Natural killer cell (primary cell): ENCODE data around the gene SHROOM3. TPM values are rescaled to one million over a fixed set of nuclear protein-coding genes. Genes with fewer than 3 reads are reported as not detected.

Experiments
- ATAC-seq, 3 donors: fragments of 150-1000 bp in 2 of 3; fragments of 200-7000 bp in 1 of 3; cut with Tn5 transposase; 1 replicate in 1 of 3; 2 replicates in 2 of 3; pipeline ENCODE4 v1.10.0; 2021; ENCODE audit warnings: mild to moderate bottlenecking in 2 of 3, moderate library complexity in 2 of 3
- DNase-seq, 2 donors: peaks; one replicate each; pipeline versions ENCODE4 v3.0.0 to v3.0.0-alpha.2; 2013 to 2021; ENCODE audit warnings: mixed read lengths in 1 of 2
- H3K27ac ChIP-seq: one replicate; pipeline ENCODE4 v1.5.1; 2013; ENCODE audit warnings: mild to moderate bottlenecking, low read length
- H3K27me3 ChIP-seq: one replicate; pipeline ENCODE4 v1.6.1; 2013; ENCODE audit warnings: low read length; ENCODE audit not compliant: control insufficient read depth, insufficient read depth
- H3K36me3 ChIP-seq: one replicate; pipeline ENCODE4 v1.6.1; 2013; ENCODE audit warnings: low read length; ENCODE audit not compliant: control insufficient read depth, insufficient read depth
- H3K4me1 ChIP-seq: one replicate; pipeline ENCODE4 v1.6.1; 2013; ENCODE audit warnings: low read length; ENCODE audit not compliant: control insufficient read depth, insufficient read depth
- H3K4me3 ChIP-seq: one replicate; pipeline ENCODE4 v1.5.1; 2013; ENCODE audit warnings: low read length
- H3K9me3 ChIP-seq: one replicate; pipeline ENCODE4 v1.6.1; 2013; ENCODE audit warnings: low read length; ENCODE audit not compliant: control insufficient read depth, insufficient read depth
- H3K27ac Mint-ChIP-seq, 2 donors: one replicate each; pipeline ENCODE4 v1.8.0; 2022; ENCODE audit warnings: mild to moderate bottlenecking in 2 of 2, mixed read lengths in 2 of 2, moderate library complexity in 1 of 2
- H3K27me3 Mint-ChIP-seq, 2 donors: one replicate each; pipeline ENCODE4 v1.8.0; 2022; ENCODE audit warnings: low read depth in 2 of 2, mixed read lengths in 2 of 2
- H3K36me3 Mint-ChIP-seq: one replicate; pipeline ENCODE4 v1.8.0; 2022; ENCODE audit warnings: mixed read lengths
- H3K4me1 Mint-ChIP-seq, 2 donors: one replicate each; pipeline ENCODE4 v1.8.0; 2022; ENCODE audit warnings: mixed read lengths in 2 of 2
- H3K4me3 Mint-ChIP-seq: one replicate; pipeline ENCODE4 v1.8.0; 2022; ENCODE audit warnings: mild to moderate bottlenecking, moderate library complexity, mixed read lengths
- H3K9me3 Mint-ChIP-seq, 2 donors: one replicate each; pipeline ENCODE4 v1.8.0; 2022; ENCODE audit warnings: mixed read lengths in 2 of 2
- CTCF ChIP-seq: fragments of 200-600 bp; IDR thresholded peaks from one replicate; pipeline ENCODE4 v1.8.0; 2022; ENCODE audit warnings: antibody characterized with exemption
- WGBS: methylation state at CpG from one replicate; pipeline ENCODE4 v1.1.7; 2013; ENCODE audit warnings: missing lambda C conversion rate; ENCODE audit not compliant: insufficient coverage; 5-methylcytosine and 5-hydroxymethylcytosine counted together
- intact Hi-C: fragments of 100-400 bp; cut with micrococcal nuclease; formaldehyde crosslinking; loops from one replicate; pipeline ENCODE4 v1.14.2; 2022
- total RNA-seq, 4 donors: library from RNA; stranded (reverse); fragments of 120-200 nt in 1 of 4; gene quantifications; one replicate each; pipeline versions ENCODE4 v1.2.3 to v1.2.4, GENCODE V29; 2013 to 2022

SHROOM3 gene
- total RNA-seq, 3 donors from 2014 or later (not counting 1 experiment from before 2014, with no cell fraction given) = 0.63 TPM; not detected in 2

- no peaks in the 10 kb centered on the region for H3K4me1 Mint-ChIP-seq
These were observed 96.6 kb downstream of the SHROOM3 start for GRCh38 chr4:76531597-76531996.

DNA sequence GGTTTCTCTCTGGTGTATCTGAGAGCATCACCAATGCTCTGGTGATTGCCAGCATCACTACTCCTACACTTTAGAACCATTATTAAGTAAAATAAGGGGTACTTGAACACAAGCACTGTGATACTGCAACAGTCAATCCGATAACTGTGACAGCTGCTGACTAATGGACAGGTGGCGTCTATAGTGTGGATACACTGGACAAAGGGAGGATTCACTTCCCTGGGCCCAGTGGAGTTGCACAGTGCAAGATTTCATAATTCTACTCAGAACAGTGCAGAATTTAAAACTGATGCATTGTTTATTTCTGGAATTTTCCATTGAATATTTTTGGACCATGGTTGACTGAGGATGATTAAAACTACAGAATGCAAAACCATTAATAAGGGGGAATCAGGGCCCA, 97.8 kb downstream of the SHROOM3 start:
- H3K27ac Mint-ChIP-seq = no peak overlapping the region
- no peak overlapping the region for H3K4me3 ChIP-seq
- no peaks in the 10 kb centered on the region for H3K36me3 Mint-ChIP-seq
- H3K36me3 ChIP-seq = no peaks in the 10 kb centered on the region
- no peak overlapping the region for H3K4me3 Mint-ChIP-seq
- no peaks in the 10 kb centered on the region for H3K9me3 ChIP-seq
- H3K27ac ChIP-seq = no peak overlapping the region
- peaks cover 3 to 10% of the 10 kb centered on the region in 2 donors for H3K27me3 Mint-ChIP-seq
- no peak for ATAC-seq
- TF ChIP-seq CTCF = no peak
- no peaks in the 10 kb centered on the region for H3K4me1 Mint-ChIP-seq
- no peak for DNase-seq
- H3K9me3 Mint-ChIP-seq = no peaks in the 10 kb centered on the region
- H3K4me1 ChIP-seq = no peaks in the 10 kb centered on the region
- intact Hi-C loops = no loop called here
- no peaks in the 10 kb centered on the region for H3K27me3 ChIP-seq
- 71% methylated on average over 2 of the region's 2 CpGs for WGBS

More at GRCh38 chr4:76531597-76531996, 96.6 kb downstream of the SHROOM3 start:
- Mint-ChIP-seq H3K36me3 (no peaks in the 10 kb centered on the region), H3K9me3 (no peaks in the 10 kb centered on the region), H3K27me3 (peaks cover 6 to 10% of the 10 kb centered on the region in 2 donors), H3K27ac (no peak overlapping the region), H3K4me3 (no peak overlapping the region)
- WGBS = 89% methylated on average over 1 of the region's 2 CpGs
- no peak for DNase-seq
- no peaks in the 10 kb centered on the region for H3K4me1 ChIP-seq
- H3K27ac ChIP-seq = no peak overlapping the region
- no peak for ATAC-seq
- H3K9me3 ChIP-seq = no peaks in the 10 kb centered on the region
- no peaks in the 10 kb centered on the region for H3K27me3 ChIP-seq
- no peak for TF ChIP-seq CTCF
- no peaks in the 10 kb centered on the region for H3K36me3 ChIP-seq
- intact Hi-C loops = no loop called here
- H3K4me3 ChIP-seq = no peak overlapping the region

GRCh38 chr4:76533314-76533713, 98.3 kb downstream of the SHROOM3 start:
- no peak for TF ChIP-seq CTCF
- no peaks in the 10 kb centered on the region for H3K27me3 ChIP-seq
- no peaks in the 10 kb centered on the region for H3K4me1 ChIP-seq
- H3K36me3 ChIP-seq = no peaks in the 10 kb centered on the region
- peaks cover 3 to 10% of the 10 kb centered on the region in 2 donors for H3K27me3 Mint-ChIP-seq
- intact Hi-C loops = no loop called here
- ATAC-seq (no peak), DNase-seq (no peak)
- H3K9me3 Mint-ChIP-seq = no peaks in the 10 kb centered on the region
- H3K4me3 Mint-ChIP-seq = no peak overlapping the region
- no peak overlapping the region for H3K27ac Mint-ChIP-seq
- H3K4me1 Mint-ChIP-seq = no peaks in the 10 kb centered on the region
- H3K27ac ChIP-seq = no peak overlapping the region
- no peaks in the 10 kb centered on the region for H3K9me3 ChIP-seq
- no peaks in the 10 kb centered on the region for H3K36me3 Mint-ChIP-seq
- no peak overlapping the region for H3K4me3 ChIP-seq

GRCh38 chr4:76535603-76536372, 100.8 kb downstream of the SHROOM3 start:
- no peak overlapping the region for H3K27ac Mint-ChIP-seq
- 95% methylated on average over 5 of the region's 5 CpGs for WGBS
- peaks cover 0 to 3% of the 10 kb centered on the region in 2 donors for H3K27me3 Mint-ChIP-seq
- no peaks in the 10 kb centered on the region for H3K9me3 Mint-ChIP-seq
- Histone ChIP-seq H3K36me3 (no peaks in the 10 kb centered on the region), H3K4me3 (no peak overlapping the region), H3K9me3 (no peaks in the 10 kb centered on the region), H3K27ac (no peak overlapping the region), H3K27me3 (no peaks in the 10 kb centered on the region), H3K4me1 (no peaks in the 10 kb centered on the region)
- DNase-seq (no peak), ATAC-seq (no peak)
- no peak for TF ChIP-seq CTCF
- H3K36me3 Mint-ChIP-seq = no peaks in the 10 kb centered on the region
- intact Hi-C loops = no loop called here
- H3K4me1 Mint-ChIP-seq = no peaks in the 10 kb centered on the region
- H3K4me3 Mint-ChIP-seq = no peak overlapping the region
